Fibroblast of skin of right biceps (primary cell): Measurements from ENCODE around the gene KCTD21.
"Not testable (repeated sequence)": the region's sequence is repeated elsewhere in the genome, so short reads cannot be mapped to it uniquely, and the experiment has no call there.

ENCODE experiments used
- DNase-seq: peaks from one replicate; pipeline ENCODE4 v3.0.0-alpha.2; 2013

The KCTD21 gene, protein sequence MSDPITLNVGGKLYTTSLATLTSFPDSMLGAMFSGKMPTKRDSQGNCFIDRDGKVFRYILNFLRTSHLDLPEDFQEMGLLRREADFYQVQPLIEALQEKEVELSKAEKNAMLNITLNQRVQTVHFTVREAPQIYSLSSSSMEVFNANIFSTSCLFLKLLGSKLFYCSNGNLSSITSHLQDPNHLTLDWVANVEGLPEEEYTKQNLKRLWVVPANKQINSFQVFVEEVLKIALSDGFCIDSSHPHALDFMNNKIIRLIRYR

DNA sequence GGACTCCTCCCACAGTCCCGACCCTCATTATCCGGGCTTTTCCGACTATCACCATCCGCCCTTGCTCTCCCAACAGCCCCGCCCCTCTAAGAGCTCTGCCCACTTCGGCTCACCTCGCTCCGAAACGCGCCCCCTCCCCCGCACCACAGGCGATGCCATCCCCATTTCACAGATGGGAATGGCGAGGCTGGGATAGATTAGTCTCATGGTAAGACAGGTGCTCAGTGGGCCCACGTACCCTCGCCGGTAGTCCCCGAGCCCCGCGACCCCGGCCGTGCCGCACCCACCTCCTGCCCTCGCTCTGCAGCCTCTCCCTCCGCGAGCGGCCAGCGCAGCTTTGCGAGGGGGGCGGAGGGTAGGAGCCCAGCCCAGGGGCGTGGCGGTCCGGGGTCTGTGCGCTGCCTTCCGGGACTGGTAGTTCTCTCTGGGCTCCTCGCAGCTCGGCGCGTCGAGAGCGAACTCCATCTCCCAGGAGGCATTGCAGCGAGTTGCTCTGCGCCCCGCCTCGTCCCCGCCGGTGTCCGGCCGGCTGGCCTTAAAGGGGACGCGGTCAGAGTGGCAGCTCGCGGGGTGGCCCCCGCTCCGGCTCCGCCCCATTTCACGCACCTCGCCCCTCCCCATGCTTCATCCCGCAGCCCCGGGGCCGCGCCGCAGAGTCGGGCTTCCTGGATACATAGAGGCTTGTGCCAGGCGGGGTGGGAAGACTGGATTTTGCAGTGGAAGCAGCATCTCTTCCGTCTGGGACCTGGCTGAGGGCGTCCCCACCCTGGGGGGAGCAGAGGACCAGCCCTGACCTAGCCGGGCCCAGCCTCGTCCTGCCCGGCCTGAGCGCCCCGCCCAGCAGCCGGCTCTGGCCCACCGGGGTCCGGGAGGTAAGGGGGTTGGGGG is at the start of gene KCTD21, which contains the start of gene USP35:
KCTD21 (minus strand) TSS at position 341 of the 888 bp plus-strand sequence. CDS start 14,072 bp downstream, outside the sequence.
USP35 (plus strand) TSS at position 634 of the 888 bp plus-strand sequence. CDS start 7,327 bp downstream, outside the sequence.
- DNase-seq, result peak; percentile 96

DNA sequence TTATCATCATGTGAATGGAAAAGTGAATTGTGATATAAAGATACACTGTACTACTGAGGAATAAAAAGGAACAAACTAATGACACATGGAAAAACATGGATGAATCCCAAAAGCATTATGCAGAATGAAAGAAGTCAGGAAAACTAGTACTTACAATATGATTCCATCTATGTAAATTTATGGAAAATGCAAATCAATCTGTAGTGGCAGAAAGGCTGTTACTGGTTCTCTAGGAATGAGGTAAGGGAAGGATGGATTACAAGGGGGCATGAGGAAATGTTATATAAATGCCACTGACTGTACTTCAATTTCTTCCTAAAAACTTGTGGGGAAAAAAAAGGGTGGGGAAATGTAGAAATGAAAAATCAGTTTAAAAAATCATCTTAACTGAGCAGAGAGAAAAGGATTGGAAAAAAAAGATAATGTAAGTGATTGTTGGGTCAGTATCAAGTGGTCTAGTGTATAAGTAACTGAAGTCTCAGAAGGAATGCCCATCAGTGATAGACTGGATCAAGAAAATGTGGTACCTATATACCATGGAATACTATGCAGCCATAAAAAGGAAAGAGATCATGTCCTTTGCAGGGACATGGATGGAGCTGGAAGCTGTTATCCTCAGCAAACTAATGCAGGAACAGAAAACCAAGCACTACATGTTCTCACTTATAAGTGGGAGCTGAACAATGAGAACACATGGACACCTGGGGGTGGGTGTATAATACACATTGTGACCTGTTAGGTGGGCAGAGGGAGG is 49.0 kb upstream of the KCTD21 start:
- no peak for DNase-seq

DNA sequence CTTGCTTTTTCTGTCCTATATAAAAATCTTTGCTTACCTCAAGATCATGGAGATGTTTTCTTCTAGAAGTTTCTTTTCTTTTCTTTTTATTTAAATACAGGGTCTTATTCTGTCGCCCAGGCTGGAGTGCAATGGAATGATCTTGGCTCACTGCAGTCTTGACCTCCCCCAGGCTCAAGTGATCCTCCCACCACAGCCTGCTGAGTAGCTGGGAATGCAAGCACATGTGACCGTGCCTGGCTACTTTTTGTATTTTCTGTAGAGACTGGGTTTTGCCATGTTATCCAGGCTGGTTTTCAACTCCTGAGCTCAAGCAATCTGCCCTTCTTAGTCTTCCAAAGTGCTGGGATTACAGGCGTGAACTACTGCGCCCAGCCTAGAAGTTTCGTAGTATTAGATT is 45.6 kb upstream of the KCTD21 start:
- no peak for DNase-seq

DNA sequence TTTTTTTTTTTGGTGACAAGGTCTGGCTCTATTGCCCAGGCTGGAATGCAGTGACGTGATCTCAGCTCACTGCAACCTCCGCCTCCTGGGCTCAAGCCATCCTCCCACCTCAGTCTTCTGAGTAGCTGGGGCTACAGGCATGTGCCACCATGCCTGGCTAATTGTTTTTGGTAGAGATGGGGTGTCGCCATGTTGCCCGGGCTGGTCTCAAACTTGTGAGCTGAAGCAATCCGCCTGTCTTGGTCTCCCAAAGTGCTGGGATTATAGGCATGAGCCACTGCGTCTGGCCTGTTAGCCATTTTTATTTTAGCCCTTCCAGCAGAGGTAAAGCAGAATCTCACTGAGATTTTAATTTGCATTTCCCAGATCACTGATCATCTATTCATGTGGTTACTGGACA is 44.6 kb upstream of the KCTD21 start:
- DNase-seq, result not testable (repeated sequence)

DNA sequence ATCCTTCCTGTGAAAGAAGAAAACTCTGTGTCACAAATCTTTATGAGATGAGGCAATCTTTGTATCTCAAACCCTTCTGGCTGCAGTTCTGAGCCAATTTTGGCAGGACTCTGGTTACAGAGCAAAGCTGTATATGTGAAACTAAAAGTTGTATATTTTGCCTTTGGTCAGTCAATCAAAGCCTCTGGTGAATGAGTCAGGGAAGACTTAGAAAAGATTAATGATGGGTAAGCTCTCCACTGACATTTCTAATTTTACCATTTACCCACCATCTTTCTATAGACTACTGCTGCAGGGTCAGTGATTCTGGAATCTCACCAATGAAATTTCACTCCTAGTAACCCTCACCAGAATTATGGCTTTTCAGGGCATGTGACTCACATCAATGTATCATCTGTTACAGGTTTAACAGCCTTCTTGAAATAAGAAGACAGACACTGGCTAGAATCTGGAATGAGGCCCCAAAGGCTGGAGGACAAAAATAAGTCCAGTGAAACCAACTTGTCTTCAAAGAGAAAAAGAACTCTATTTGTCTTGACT is 43.6 kb upstream of the KCTD21 start:
- DNase-seq, result peak; percentile 88

DNA sequence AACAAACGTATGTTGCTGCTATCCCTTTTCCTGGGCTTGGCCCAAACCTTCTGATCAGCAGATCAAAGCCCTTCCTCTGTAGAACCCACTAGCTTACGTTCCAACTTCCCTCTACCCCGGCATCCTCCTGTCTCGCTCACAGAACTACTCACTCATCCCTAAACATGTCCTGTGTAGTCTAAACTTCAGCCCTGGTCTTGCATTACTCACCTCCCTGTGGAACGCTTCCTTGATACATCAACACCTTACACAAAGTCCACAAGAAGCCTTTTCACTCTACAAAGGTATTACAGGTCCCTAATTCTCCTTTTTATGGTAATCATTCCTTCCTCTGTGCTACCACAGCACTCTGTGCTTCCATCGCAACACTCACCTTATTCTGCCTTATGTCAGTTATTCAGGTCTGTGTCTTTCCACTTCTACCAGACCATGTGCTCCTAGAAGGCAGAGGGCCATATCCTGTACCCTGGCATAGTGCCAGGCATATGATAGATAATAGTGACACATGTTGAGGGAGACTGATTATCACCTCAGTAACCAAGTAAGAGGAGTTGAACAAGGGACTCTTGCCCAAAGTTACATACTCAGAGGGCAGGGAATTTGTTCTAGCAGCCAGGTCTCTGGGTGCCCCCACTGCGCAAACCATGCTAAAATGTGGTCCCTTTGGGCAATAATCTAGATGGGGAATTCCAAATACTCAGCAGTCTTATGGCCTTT is 41.9 kb upstream of the KCTD21 start:
- no peak for DNase-seq

DNA sequence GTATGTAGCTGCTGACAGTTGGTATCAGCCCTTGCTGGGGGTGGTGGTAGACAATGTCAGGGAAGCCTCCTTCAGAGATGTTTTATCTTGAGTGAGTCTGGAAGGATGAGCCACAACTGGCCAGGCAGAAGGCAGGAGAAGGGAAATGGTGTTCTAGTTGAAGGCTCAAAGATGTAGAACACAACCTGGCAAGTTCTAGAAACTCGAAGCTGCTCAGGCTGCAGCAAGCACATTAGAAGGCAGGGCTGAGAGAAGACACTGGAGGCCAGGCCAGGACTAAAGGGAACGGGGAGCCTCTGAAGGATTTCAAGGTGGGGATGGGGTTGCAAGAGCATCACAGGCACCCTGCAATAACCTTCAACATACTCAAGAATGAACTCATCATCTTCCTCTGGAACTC is 40.7 kb upstream of the KCTD21 start:
- DNase-seq, result no peak

DNA sequence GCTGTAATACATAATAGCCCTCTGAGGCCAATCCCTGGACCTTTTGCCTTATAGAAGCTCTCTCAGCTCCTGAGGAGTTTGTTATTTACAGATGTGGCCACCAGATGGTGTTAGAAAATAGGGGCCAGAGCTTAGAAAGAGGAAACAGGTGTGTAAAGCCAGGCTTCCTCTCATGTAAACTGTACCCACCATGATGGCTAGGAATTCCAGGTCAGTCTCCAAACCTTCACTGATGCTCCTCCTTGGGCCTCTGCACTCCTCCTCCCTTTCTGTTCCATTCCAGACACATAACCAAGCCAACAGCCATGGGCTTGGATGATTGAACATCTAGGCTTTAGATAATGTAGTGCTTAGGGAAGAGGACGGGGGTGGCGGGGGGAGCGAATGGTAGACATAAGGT is 40.0 kb upstream of the KCTD21 start:
- DNase-seq, result peak; percentile 54

DNA sequence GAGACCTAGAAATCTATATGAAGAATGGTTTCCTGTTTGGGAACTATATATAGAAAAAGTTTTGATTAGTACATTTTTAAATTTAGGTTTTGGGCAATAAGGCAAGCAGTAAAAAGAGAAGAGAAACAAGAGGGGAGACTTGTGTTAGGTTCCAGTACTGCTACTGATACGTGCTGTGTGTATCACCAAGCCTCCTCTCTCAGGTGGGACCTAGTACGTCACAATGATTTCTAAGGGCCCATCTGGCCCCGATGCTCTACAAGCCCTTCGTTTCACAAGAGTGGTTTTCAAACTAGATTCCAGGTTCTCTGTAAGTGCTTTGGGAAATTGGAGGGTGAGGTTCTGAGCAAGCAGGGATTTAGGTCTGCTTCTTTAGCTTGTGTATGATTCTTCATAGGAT is 39.5 kb upstream of the KCTD21 start:
- no peak for DNase-seq

DNA sequence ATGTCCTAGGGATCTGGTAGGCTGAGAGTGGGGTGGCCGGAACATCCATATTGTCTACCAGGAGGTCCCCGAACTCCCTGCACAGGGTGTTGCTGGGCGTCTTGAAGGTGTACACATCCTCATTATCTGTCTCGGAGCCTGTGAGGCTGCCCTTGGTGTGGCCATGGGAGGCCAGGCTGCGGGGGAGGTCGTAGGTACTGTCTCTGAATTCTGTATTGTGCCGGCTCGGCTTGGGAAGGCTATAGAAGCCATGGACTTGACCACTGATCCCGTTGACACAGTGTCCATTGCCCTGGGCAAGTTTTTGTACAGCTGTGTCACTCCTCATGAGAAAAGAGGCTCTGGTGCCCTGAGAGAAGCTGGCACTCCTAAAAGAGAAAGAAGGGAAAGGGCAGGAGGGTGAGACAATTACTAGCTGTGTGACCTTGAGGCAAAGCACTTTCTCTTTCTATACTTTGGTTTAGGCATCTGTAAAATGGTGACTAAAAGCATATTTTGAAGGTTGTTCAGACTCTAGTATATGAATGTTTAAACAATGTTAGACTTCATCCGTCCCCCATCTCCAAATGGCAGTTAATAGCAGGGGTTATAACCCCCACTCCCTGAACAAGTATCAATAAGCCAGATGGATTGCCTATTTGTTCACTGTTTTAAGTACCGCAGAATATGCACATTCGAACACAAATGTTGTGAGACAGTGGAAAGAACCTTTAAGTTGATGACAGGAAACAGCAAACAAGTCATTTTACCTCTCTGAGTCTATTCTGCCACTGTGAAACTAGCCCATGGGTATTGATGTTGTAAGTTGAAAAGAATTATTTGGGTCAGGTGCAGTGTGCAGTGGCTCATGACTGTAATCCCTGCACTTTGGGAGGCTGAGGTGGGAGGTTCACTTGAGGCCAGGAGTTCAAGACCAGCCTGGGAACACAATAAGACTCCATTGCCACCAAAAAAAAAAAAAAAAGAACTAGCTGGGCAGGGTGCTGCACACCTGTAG is 38.6 kb upstream of the KCTD21 start:
- no peak for DNase-seq

DNA sequence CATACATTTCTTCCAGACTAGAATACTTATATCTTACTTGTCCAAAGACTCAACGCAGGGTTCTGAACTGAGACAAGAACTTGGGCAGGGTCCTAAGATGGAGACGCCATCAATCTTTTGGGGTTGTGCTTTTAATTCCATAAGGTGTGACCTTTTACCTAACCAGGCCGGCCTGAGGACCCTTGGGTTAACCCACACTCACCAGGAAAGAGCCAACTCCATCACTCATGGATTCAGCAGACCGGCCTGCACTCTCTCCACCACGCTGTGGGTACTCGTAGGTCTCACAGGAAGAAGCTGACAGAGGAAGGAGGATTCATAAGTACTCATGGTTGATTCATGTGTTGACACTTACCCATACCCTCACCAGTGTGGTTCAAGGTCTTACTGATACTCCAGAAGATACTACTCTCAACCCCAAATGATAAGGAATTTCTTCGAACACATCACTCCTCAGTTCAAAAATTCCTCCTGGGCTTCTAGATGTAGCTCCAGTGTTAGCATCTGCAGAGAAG is 36.5 kb upstream of the KCTD21 start:
- DNase-seq, result no peak

DNA sequence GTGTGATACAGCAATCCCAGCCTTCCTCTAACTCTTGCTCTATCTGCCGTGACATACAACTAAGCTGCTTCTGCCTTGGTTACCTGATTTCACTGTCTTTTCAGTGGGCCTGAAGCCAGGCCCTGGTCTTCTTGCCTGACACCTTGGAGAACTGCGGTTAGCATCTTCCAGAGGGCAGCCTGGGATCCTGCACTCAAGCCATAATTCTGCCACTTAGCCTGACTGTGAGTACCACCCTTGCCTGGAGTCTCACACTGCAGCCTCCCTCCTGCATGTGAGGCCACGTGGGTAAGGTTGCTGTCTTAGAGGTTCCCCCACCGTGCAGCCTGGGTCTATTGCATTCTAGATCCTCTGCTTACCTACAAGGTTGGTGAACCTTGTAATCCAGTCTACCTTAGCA is 36.1 kb upstream of the KCTD21 start:
- DNase-seq, result no peak

DNA sequence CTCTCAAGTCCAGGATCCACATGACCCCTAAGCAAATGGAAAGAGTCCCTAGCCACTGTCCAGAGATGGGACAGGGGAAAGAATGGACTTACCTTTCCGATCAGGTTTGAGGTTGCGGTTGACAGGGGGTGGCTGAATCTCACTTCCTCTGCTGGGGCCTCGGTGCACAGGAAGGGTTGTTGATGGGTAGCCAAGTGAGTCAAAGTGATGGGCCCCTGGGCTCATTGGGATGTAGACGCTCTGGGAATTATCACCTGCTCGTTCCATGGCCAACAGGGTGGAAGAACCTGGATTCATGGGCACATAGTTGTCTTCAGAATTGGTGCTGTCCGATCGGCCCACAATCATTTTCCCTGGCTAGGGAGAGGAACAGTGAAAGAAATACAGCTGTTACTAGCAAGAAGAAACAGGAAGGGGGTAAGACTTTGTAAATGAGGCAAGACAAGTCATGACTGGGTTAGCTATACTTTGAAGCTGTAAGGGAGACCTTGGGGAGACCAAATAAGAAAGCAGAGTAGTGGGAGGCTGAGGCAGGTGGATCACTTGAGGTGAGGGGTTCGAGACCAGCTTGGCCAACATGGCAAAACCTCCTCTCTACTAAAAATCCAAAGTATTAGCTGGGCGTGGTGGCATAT is 35.0 kb upstream of the KCTD21 start:
- no peak for DNase-seq

DNA sequence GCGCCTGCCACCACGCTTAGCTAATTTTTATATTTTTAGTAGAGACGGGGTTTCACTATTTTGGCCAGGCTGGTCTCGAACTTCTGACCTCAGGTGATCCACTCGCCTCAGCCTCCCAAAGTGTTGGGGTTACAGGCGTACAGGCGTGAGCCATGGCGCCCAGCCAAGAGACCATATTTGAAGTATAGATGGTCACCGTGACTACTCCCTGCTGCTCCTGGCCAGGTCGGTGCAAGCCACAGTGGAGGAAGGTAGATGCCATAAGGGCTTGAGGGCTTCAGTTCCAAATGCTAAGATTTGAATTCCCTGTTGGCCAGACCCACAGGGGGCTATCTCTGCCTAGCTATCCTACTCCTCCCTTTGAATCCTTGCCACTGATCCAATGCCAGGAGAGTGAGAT is 34.3 kb upstream of the KCTD21 start:
- not testable (repeated sequence) for DNase-seq

DNA sequence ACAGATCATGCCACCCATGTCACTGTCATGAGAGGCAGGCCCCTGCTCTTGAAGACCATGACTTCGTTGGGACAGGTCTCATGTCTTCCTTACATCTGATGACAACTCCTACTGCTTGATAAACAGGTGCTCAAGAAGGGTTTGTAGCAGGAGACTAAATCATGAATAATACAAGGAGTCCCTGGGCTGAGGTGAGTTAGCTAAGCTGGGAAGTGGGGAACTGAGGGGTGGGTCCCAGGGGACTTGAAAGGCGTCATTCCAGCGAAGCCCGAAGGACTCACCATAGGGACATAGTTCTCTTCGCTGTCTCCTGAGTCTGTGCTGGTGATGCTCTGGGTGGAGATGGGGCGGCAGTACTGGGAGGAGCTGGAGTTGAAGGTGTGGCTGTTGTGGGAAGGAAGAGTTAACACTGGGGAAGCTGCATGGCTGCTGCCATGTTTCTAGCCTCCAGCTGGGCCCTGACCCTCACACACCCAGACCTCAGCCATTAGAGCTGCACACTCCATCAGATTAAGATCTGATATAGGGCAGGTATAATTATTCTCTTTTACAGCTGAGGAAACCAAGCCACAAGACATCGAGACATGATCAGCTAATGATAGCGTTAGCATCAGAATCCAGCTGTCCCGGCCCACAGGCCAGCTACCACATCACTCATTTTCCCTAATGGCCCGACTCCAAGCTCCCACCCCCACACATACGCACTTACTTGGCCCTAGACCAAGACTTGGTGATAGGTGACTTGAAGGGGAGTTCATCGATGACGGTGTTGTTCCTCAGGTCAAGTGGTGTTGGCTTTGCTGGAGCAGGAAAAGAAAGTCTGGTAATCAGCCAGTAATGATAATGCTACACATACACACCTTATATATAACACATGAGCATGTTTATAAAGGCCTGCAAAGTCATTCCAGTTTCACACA is 33.2 kb upstream of the KCTD21 start:
- DNase-seq, result no peak

DNA sequence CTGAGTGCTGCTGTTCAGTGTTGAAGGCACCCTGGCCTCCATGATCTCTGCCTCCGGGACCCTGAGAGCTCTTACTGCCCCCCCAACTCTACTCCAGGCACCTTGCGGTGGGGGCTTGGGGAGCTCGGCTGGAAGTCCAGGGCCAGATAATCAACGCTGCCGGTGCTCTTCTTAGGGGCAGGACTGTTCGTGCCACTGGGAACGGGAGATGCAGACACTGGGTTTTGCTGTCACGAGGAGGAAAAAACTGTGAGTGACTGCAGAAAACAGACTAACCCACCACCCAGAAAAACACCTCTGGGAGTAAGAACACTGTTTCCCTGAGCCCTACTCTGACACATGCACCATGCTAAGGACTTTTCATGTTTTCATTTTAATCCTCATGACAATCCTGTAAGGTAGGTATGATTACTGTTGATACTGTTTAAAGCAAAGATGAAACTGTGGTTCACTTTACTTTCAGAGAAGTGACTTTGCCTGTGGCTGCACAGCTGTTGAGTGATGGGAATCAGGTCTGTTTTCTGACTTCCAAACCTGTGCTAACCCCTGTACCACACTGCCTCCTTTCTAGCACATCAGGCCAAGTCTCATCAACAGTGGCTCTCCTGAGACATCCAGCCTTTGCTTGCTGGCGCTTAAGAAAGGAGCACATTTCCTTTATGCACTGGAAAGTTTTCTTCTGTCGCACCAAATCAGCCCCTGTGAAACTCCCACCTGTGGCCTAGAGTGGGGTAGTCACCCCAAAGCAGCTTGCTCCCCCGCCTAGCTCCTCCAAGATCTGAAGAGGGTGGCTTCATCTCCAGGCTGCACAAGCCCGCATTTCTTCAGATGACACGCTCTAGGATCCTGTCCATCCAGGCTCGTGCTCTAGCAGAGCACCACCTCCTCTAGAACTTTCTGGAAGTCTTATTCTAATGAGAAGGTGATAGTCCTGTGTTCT is 32.1 kb upstream of the KCTD21 start:
- no peak for DNase-seq

DNA sequence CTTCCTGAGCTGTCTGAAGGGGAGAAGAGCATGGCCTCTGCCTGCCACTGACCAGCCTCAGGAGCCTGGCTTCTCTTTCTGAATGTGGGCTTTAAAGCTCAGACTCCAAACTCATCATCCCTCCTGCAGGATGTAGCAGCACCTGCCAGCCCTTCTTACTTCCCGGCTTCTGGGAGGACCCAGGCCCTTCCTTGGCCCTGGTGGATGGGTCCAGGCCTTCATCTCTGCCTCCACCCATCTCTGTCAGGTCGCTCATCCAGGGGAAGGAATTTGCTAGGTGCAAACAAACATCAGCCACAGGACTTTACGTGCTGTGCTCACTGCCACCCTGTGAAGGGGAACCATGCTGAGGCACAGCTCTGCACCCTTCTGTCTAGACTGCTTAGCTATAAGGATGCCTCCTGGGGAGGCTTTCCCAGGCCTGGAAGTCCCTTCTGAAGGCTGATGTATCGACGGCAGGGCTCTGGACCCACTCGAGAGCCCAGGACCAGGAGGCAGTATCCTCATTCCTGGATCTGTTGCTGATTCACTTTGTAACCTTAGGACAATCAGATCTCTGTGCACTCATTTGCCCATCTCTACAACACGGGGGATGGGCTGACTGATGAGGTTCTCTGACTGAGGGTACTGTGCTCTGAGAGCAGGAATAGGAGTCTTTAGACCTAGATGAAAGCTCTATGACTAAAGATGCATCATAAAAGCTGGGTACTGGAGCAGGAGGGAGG is 31.2 kb upstream of the KCTD21 start:
- DNase-seq, result no peak
